ENCODE measurements around the gene PGM2L1. TPM values are rescaled to one million over a fixed set of nuclear protein-coding genes. Genes with fewer than 3 reads are reported as not detected.

Gene PGM2L1
- total RNA-seq: 7.0 and 10.6 TPM in 2 replicates

GRCh38 chr11:74398244-74399159, at the start of gene PGM2L1:
TSS of gene PGM2L1 (minus strand) at chr11:74398433. CDS start at chr11:74398161, 272 bp downstream.

GRCh38 chr11:74311352-74311926, 86.8 kb downstream of the PGM2L1 start, which contains the start of gene P4HA3:
TSS of gene P4HA3 (minus strand) at chr11:74311640. CDS start at chr11:74311611, 29 bp downstream.

Other genes with a start within 250 kb of the PGM2L1 start
- gene C2CD3, start 227.4 kb downstream of the PGM2L1 start, total RNA-seq: 12.1 and 14.8 TPM in 2 replicates
- gene PPME1, start 227.1 kb downstream of the PGM2L1 start, total RNA-seq: 48.0 and 49.3 TPM in 2 replicates
- gene P4HA3, start 86.8 kb downstream of the PGM2L1 start, total RNA-seq: 36.9 and 39.1 TPM in 2 replicates
- 2.6 and 3.5 TPM in 2 replicates for gene KCNE3, start 69.1 kb upstream of the PGM2L1 start, total RNA-seq
- gene LIPT2, start 95.3 kb upstream of the PGM2L1 start, total RNA-seq: 1.5 and 1.6 TPM in 2 replicates
- gene POLD3, start 194.1 kb upstream of the PGM2L1 start, total RNA-seq: 7.7 and 9.7 TPM in 2 replicates